AML-193 (cell line): ENCODE data around the gene TVP23B.
"Not testable (repeated sequence)": the region's sequence is repeated elsewhere in the genome, so short reads cannot be mapped to it uniquely, and the experiment has no call there.

Experiments used
- DNase-seq, 2 experiments: peaks; one replicate each; lab custom pipeline; 2025; lab: John Stamatoyannopoulos, UW

Gene TVP23B

DNA sequence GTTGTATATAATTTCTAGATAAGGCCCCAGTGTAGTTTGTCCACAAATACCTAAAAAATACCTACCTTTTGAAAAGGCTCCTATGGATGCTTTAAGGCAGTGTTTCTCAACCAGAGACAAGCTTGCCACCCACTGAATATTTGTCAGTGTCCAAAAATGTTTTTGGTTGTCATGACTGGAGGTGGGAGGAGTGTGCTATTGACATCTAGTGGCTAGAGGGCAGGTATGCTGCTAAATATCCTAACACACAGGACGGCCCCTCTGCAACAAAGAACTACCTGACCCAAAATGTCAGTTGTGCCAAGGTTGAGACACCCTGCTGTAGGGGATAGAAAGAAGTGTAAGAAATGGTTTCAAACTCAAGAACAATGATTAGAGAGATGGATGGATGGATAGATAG is 10.4 kb downstream of the TVP23B start:
- DNase-seq: not testable (repeated sequence)

DNA sequence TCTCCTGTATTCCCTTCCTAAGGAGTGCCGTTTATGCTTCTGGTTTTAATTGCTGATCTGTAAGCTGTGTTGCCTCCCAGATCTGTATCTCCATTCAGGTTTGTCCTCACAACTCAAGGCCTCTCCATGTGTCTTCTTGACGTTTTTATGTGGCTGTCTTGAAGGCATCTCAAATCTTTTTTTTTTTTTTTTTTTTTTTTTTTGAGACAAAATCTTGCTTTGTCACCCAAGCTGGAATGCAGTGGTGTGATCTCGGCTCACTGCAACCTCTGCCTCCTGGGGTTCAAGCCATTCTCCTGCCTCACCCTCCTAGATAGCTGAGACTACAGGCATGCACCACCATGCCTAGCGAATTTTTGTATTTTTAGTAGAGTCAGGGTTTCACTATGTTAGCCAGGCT is 13.9 kb downstream of the TVP23B start:
- not testable (repeated sequence) for DNase-seq

DNA sequence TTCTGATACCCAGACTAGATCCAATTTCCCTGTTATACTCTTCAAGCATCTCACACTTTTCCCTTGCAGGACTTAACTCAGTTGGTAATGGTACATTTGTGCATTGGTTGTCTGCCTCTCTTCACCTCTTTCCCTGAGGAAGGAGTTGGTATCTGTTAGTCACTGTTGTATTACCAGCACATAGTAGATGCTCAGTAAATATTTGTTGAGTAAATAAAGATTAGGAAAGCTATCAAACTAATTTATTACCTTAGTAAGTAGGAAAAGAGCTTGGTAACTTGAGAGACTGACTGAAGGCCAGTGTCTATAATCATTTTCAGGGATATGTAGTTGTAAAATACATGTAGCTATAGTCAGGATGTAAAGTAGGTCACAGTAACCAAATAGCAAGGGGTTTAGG is 15.9 kb downstream of the TVP23B start:
- DNase-seq: not testable (repeated sequence)

DNA sequence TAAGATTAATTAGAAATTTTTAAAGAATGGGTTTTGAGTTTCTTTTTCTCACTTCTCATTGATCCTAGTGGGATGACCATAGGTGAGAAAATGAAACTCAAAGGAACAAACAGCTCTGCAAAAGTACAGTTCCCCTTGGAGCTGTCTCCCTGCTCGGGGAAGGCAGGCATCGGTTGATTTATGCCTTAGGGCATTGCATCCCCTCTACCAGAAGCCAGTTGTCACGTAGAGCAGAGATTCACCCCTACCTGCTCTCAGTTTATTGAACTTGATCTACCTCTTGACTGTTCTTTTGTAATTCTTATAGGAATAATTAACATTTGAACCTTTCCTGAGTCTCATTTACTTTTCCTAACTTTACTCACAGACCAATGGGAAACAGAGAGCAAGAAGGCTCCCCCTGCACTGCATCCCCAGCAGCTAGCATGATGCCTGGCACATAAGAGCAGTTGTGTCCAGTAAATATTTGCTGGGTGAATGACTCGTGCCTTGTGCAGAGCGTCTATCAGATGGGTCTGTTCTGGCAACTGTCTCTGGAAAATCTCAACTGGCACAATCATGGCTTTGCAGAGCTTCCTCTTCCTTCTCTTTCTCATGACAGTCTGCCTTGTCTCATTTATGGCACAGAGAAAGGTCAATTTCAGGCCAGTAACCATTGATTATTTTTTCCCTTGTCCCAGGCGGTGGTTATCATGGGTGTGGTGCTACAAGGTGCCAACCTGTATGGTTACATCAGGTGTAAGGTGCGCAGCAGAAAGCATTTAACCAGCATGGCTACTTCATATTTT is 22.7 kb downstream of the TVP23B start:
- not testable (repeated sequence) for DNase-seq

DNA sequence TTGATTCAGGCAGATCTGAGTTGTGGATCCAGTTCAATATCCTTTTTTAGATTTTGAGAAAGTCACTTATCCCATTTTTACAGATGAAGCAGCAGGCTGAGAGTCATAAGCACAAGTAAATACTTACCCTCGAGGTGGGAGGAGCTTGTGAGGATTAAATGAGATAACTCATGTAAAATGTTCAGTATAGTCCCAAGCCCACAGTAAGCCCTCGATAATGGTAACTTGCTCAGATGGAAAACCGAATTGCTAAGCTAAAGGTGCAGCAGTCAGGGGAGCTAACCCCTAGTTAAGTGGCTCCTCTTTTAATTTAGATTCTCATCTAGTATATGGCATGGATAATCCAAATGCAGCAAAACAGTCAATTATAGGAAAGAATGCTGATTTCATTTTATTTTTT is 34.9 kb downstream of the TVP23B start:
- not testable (repeated sequence) for DNase-seq

DNA sequence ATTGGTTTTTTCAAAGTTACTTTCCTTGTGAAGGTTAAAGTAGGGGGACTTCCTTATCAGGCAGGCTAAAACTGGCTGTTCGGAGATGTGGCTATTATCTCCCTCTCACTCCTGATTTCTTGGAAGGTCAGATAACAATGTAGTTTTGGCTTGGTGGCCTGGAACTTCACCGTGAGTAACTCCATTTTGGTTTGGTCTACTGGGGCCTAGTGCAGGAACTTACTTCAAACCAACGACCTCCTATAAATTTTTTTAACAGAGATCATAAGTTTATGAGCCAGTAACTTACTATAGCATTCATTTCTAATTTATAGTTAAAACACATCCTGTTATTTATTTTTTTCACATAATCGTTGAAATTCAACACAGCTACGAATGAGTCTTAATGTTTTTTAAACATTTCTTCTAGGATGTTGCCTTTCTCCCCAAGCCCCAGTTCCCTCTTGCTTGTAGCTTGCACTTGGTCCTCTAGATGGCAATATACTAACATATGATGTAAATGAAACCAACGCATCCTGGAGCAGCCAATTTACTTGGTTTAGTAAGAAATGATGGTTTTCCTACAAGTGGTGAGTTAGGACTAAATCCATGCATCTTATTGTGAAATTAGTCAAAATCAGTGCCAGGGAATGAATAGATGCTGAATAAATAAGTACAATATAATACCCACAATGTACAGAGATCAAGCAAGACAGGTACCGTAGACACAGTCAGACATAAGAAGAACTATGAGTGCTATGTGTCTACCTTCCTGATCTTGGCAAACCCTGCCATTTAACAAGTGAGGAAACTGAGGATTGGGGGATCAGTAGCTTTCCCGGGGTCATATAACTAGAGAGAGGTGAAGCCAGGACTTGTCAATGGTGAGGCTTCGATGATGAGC is 35.7 kb downstream of the TVP23B start:
- peak; percentile 4 to 18 for DNase-seq

DNA sequence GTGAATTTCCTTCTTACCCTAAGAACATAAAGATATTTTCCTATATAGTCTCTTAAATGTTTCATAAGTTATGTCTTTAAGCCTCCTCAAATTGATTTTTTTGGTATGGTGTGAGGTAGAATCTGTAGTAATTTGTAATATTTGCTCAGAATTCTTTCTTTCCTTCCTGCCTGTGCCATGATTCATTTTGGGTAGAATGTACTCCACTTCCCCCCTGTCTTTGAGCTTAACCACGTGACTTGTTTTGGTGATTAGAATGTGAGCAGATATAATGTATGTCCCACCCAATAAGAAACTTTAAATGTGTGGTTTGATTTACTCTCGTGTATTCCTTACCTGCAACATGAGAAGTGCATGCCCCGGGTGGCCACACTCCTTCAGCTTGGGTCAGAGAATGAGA is 40.4 kb downstream of the TVP23B start:
- DNase-seq: not testable (repeated sequence)

DNA sequence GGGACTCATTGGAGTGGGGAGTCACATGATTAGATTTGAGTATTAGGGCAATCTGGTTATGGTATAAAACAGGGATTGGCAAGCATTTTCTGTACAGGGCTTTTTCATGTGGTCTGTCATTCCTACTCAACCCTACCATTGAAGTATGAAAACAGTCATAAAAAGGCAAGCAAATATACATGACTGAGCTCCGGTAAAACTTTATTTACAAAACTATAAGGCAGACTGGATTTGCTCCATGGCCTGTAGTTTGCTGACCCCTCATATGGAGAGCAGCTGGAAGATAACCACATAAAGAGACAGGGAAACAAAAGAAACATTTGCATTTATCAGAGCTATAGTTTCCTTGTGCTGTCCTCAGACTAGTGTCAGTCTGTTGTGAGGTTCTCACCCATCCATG is 46.6 kb downstream of the TVP23B start:
- DNase-seq: not testable (repeated sequence)

DNA sequence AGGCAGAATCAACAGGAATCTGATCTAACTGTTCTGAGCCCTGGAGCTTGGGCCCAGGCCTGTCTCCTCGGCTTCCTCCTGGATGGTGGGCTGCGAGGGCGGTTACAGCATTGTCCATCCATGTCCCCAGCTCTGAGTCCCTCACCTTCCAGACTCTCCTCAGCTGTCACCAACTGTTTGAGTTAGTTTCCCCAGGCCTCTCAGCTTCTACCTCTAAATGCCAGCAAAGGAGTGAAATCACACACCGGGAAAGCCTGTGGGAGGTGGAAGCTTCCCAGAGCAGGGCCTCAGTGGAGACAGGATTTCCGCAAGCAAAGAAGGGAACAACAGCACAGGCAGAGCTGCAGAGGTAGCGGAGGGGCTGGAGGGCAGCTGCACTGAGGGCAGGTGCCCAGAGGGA is 67.5 kb downstream of the TVP23B start:
- DNase-seq: no peak

DNA sequence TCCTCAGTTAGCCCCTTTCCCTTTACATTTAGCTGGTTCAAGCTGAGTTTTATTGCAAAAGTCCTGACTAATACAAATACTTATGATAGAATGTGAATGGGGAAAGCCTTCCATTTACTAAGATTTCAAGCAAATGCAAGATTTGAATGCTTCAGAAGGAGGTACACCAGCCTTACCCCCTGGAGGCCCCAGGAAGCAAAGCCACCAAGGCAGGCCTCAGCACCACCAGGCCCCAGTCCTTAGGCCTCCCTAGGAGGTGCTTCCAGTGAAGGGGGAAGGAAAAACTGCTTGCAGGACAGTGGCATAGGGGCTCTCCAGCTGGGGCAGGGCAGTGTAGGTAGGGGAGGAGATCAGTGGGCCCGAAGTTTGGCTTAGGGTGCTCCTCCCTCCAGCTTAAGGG is 69.7 kb downstream of the TVP23B start:
- no peak for DNase-seq

DNA sequence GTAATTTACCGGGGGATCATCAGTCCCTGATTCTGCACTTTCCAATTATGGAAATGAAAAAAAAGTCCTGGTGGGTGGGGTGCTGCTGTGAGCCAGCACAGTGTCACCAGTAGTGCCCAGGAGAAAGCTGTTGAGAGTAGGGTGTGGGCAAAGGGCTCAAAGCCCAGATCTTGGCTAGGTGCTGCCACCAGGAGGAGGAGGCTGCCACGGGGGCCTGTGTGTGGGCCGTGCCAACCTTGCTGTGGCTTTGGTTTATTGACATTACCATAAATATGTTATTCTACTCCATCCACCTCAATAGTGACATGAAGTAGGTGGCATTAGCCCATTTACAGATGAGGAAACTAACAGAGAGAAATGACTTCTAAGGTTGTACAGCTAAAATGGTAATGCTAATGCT is 70.2 kb downstream of the TVP23B start:
- no peak for DNase-seq

DNA sequence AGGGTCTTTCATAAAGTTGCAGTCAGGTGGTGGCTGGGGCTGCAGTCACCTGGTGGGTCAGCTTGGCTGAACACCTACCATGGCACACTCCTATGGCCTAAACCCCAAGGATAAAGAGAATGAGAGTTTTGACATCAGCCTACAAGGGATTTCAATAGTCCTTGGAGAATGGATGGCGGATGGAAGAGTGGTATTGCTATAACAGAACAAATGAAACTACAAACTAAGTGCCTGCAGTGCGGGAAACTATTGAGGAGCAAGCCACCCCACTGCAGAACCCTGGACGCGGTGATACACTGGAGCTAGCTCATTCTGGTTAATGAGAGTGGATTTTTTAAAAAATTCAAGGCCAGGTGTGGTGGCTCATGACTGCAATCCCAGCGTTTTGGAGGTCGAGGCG is 74.0 kb downstream of the TVP23B start:
- no peak for DNase-seq

DNA sequence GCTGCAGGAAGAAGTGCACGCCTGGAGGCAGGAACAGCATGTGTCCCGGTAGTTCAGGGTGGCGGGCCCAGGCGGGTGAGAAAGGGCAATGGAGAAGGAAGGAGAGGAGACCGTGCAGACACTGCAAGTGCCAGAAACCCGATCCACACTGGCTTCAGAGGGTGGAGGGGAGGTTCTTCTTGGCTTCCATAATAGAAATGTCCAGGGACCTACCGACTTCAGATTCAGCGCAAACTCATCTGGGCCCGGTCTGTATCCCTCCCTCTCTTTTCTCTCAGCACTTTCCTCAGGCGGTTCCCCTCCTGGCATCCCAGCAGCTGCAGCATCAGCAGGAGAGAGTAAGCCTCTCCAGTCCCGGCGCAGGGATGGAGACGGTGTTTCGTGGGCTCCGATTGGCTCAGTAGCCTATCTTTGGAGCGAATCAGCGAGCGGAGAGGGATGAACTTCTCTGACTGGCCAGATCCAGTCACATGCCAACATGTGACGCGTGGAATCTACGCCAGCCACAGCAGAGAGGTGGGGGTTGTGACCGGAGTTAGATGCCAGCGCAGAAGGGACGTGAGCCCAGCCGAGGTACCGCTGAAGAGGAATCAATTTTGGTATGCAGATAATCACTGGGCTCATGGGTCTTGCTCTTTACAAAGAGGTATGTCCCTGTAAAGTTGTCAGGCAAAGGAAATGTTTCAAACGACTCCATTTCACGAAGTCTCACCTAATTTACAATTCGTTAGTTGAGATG is 75.0 kb downstream of the TVP23B start:
- peak; percentile 53 to 62 for DNase-seq
